ENCODE data around the gene COL4A1.

The COL4A1 gene

GRCh38 chr13:110136660-110137585 is 170.0 kb downstream of the COL4A1 start:
- DNase-seq (ENCODE audit: low spot score in 2 of 2) (no peak), ATAC-seq (ENCODE audit: low read depth) (no peak)
- Mint-ChIP-seq H3K9me3 (peaks cover 6% of the 10 kb centered on the region), H3K4me3 (no peak overlapping the region), H3K27ac (no peak overlapping the region), H3K36me3 (no peaks in the 10 kb centered on the region), H3K4me1 (no peaks in the 10 kb centered on the region), H3K27me3 (peaks cover 17% of the 10 kb centered on the region)

DNA sequence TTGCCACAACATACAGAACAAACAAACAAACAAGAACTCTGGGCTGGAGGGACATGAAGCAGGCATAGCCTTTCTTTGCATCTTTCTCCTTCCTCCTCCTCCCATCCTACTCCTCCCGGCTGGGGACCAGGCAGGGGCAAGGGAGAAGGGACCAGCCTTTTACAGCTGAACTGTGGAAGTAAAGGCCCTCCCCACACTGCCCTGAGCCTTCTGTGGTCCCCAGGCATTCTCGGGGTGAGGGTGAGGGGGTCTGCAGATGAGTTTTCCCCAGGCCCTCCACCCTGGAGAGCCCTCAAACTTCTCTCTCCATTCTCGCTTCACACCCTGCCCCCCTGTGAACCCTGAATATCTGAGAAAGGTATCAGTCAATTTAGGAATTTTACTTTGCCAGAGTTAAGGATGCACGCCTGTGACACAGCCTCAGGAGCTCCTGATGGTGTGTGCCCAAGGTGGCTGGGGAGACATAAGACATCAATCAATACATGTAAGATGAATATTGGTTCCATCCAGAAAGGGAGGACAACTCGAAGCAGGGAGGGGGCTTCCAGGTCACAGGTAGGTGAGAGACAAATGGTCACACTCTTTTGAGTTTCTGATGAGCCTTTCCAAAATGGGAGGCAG is 170.9 kb downstream of the COL4A1 start:
- Mint-ChIP-seq H3K9me3 (peaks cover 3% of the 10 kb centered on the region), H3K4me1 (no peaks in the 10 kb centered on the region), H3K36me3 (no peaks in the 10 kb centered on the region), H3K27ac (no peak overlapping the region), H3K27me3 (peaks cover 17% of the 10 kb centered on the region), H3K4me3 (no peak overlapping the region)
- DNase-seq (ENCODE audit: low spot score in 2 of 2) (no peak), ATAC-seq (ENCODE audit: low read depth) (no peak)

- Mint-ChIP-seq H3K36me3 (no peaks in the 10 kb centered on the region), H3K4me1 (no peaks in the 10 kb centered on the region), H3K4me3 (no peak overlapping the region), H3K9me3 (peaks cover 2% of the 10 kb centered on the region), H3K27ac (no peak overlapping the region), H3K27me3 (peaks cover 17% of the 10 kb centered on the region)
- DNase-seq (ENCODE audit: low spot score in 2 of 2), result no peak
- ATAC-seq (ENCODE audit: low read depth), result no peak
Measured at GRCh38 chr13:110134801-110135200, 172.2 kb downstream of the COL4A1 start.

- no peak overlapping the region for H3K4me3 Mint-ChIP-seq
Measured at GRCh38 chr13:110133425-110134235, 173.3 kb downstream of the COL4A1 start.

DNA sequence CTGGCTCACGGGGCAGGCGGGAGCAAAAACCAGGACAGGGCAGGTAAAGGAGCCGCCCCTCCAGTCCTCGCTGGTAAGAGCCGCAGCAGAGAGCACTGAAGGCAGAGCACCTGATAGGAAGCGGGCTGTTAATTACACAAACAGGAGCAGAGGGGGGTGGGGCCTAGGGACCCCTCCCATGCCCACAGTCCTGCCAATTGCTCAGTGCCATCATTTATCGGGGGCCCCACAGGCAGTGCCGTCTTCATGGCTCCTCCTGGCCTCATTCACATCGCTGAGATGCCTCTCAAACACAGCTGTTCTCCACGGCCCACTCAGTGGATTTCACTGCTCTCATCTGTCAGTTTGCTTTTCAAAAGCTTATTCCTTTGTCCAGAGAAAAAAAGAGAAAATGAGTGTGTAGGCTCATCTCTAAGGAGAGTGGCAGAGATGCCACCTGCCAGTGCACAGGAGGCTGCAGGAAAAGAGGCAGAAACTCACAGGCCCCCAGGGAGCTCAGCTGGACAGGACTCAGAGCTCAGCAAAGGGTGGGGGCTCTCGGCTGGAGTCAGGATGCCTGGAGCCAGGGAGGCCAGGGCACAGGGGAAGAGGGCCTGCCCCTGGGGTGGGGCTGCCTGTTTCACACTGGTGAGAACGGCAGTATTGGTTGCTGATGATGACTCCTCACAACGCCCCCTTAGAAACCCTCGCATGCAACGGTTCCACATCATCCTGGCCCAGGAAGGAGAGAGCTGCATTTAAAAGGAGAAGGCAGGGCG is 174.6 kb downstream of the COL4A1 start:
- peaks cover 2% of the 10 kb centered on the region for H3K9me3 Mint-ChIP-seq
- ATAC-seq (ENCODE audit: low read depth) (no peak), DNase-seq (ENCODE audit: low spot score in 2 of 2) (no peak)
- no peaks in the 10 kb centered on the region for H3K4me1 Mint-ChIP-seq
- no peak overlapping the region for H3K4me3 Mint-ChIP-seq
- H3K27ac Mint-ChIP-seq, result no peak overlapping the region
- no peaks in the 10 kb centered on the region for H3K36me3 Mint-ChIP-seq
- H3K27me3 Mint-ChIP-seq, result peaks cover 11% of the 10 kb centered on the region

More at GRCh38 chr13:110133425-110134235, 173.3 kb downstream of the COL4A1 start:
- H3K27ac Mint-ChIP-seq, result no peak overlapping the region
- ATAC-seq (ENCODE audit: low read depth) (no peak), DNase-seq (ENCODE audit: low spot score in 2 of 2) (no peak)
- peaks cover 15% of the 10 kb centered on the region for H3K27me3 Mint-ChIP-seq
- H3K4me1 Mint-ChIP-seq, result no peaks in the 10 kb centered on the region
- peaks cover 2% of the 10 kb centered on the region for H3K9me3 Mint-ChIP-seq
- H3K36me3 Mint-ChIP-seq, result no peaks in the 10 kb centered on the region

- Mint-ChIP-seq H3K27me3 (peaks cover 14% of the 10 kb centered on the region), H3K4me1 (no peaks in the 10 kb centered on the region), H3K27ac (no peak overlapping the region), H3K9me3 (peaks cover 2% of the 10 kb centered on the region), H3K36me3 (no peaks in the 10 kb centered on the region), H3K4me3 (no peak overlapping the region)
- DNase-seq (ENCODE audit: low spot score in 2 of 2) (no peak), ATAC-seq (ENCODE audit: low read depth) (no peak)
Measured at GRCh38 chr13:110131424-110131823, 175.5 kb downstream of the COL4A1 start.

GRCh38 chr13:110130431-110130830 is 176.5 kb downstream of the COL4A1 start:
- peaks cover 2% of the 10 kb centered on the region for H3K9me3 Mint-ChIP-seq
- DNase-seq (ENCODE audit: low spot score in 2 of 2) (no peak), ATAC-seq (ENCODE audit: low read depth) (no peak)
- H3K4me3 Mint-ChIP-seq, result no peak overlapping the region
- H3K36me3 Mint-ChIP-seq, result no peaks in the 10 kb centered on the region
- H3K27ac Mint-ChIP-seq, result no peak overlapping the region
- peaks cover 16% of the 10 kb centered on the region for H3K27me3 Mint-ChIP-seq
- no peaks in the 10 kb centered on the region for H3K4me1 Mint-ChIP-seq

DNA sequence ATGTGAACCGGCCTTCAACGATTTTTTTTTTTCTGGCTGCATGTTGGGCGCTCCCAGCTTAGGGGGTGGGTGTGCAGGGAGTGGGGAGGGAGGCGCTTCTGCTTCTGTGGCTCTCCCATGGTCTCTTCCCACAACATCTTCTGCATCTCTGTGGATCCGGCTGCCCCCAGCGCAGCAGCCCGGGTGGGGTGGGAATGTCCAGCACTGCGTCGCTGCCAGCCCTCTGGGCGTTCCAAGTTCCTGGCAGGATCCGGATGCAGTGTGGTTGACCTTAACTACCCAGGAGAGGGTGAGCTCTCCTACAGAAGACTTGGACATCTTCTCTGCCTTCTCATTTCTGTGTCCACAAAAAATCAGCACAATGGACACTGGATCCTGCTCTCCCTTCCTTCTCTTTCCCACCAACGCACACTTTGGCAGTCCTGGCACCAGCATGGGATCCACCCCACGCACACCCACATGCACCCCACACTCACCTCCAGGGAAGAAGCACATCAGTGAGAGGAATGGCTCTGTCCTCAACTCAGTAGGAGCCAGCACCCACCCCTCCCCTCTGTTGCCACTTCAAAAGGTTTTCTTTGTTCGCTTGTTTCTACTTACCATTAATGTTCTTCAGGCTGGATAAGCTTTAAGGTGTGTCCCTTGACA is 177.3 kb downstream of the COL4A1 start:
- H3K36me3 Mint-ChIP-seq, result no peaks in the 10 kb centered on the region
- no peak for ATAC-seq (ENCODE audit: low read depth)
- peaks cover 16% of the 10 kb centered on the region for H3K27me3 Mint-ChIP-seq
- DNase-seq (ENCODE audit: low spot score in 2 of 2), result no peak
- H3K4me3 Mint-ChIP-seq, result no peak overlapping the region
- no peak overlapping the region for H3K27ac Mint-ChIP-seq
- no peaks in the 10 kb centered on the region for H3K4me1 Mint-ChIP-seq
- H3K9me3 Mint-ChIP-seq, result peaks cover 2% of the 10 kb centered on the region

- ATAC-seq (ENCODE audit: low read depth) (no peak), DNase-seq (ENCODE audit: low spot score in 2 of 2) (no peak)
- Mint-ChIP-seq H3K36me3 (no peaks in the 10 kb centered on the region), H3K9me3 (peaks cover 2% of the 10 kb centered on the region), H3K4me1 (no peaks in the 10 kb centered on the region), H3K4me3 (no peak overlapping the region), H3K27ac (no peak overlapping the region), H3K27me3 (peaks cover 16% of the 10 kb centered on the region)
Measured at GRCh38 chr13:110129076-110129475, 177.9 kb downstream of the COL4A1 start.

DNA sequence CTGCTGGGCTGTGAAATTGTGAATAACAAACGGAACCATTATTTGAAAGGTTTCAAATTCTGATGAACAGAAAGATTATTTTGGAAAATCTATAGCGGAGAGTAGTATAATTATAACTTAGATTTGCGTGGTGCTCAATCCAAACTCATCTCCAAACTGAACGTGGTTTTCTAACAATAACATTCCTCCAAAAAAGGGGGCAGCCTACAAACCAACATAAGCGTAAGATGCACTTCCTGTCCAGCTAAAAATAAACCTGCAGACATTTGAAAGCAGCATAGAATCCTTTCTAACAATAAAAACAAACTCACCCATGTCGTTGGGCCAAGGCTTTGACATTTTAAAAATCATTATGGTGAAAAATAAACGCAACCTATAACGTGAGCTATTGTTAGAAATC is 178.4 kb downstream of the COL4A1 start:
- Mint-ChIP-seq H3K4me1 (no peaks in the 10 kb centered on the region), H3K9me3 (peaks cover 2% of the 10 kb centered on the region), H3K27ac (no peak overlapping the region), H3K4me3 (no peak overlapping the region), H3K27me3 (peaks cover 13% of the 10 kb centered on the region), H3K36me3 (no peaks in the 10 kb centered on the region)
- no peak for ATAC-seq (ENCODE audit: low read depth)
- DNase-seq (ENCODE audit: low spot score in 2 of 2), result no peak

DNA sequence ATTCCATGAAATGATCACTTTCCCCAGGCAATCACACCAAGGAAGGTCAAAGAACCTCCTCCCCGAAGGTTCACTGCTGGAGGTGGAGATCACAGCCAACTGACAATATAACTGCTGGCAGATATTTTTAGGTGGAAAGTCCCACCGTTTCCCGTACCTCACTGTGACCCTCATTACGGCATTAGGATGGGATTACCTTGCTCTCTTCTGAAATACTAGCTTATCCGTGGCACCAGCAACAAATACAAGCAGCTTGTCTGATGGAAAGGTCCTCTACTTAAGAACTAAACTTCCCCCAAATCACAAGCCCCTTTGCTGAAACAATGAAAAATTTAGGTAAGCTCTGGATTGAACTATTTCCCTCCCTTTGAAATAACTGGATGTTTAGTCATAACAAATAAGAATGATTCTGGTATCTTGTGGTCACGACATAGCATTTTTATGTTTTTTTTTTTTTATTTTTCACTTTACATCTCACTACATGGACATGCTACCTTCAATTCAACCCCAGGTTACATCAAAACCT is 178.9 kb downstream of the COL4A1 start:
- Mint-ChIP-seq H3K36me3 (no peaks in the 10 kb centered on the region), H3K4me1 (no peaks in the 10 kb centered on the region), H3K27me3 (peaks cover 13% of the 10 kb centered on the region), H3K27ac (no peak overlapping the region), H3K9me3 (peaks cover 2% of the 10 kb centered on the region), H3K4me3 (no peak overlapping the region)
- DNase-seq (ENCODE audit: low spot score in 2 of 2) (no peak), ATAC-seq (ENCODE audit: low read depth) (no peak)

GRCh38 chr13:110126391-110126961 is 180.5 kb downstream of the COL4A1 start:
- Mint-ChIP-seq H3K4me1 (no peaks in the 10 kb centered on the region), H3K27me3 (peaks cover 13% of the 10 kb centered on the region), H3K4me3 (no peak overlapping the region), H3K9me3 (peaks cover 2% of the 10 kb centered on the region), H3K27ac (no peak overlapping the region), H3K36me3 (no peaks in the 10 kb centered on the region)
- DNase-seq (ENCODE audit: low spot score in 2 of 2) (no peak), ATAC-seq (ENCODE audit: low read depth) (no peak)
